Endothelial cell of umbilical vein (primary cell): ENCODE measurements around the gene OSBPL10. TPM values are rescaled to one million over a fixed set of nuclear protein-coding genes. Genes with fewer than 3 reads are reported as not detected.

Source experiments
- BruUV-seq: library from RNA; stranded (reverse); fragments of 400-500 nt; replicated peaks from 2 replicates; lab custom pipeline; 2021; lab: Mats Ljungman, UMichigan
- CTCF ChIA-PET: fragments of 300-600, 350-600 bp; sonication (Branson Sonifier 250); formaldehyde crosslinking; loops from one replicate; lab custom pipeline; 2021; ENCODE audit warnings: antibody characterized with exemption, inconsistent platforms; lab: Charles Lee
- POLR2A ChIA-PET: fragments of 300-600, 350-600 bp; sonication (Branson Sonifier 250); formaldehyde crosslinking; loops from one replicate; lab custom pipeline; 2021; ENCODE audit warnings: antibody characterized with exemption, inconsistent platforms; lab: Charles Lee
- DNase-seq: peaks from one replicate; pipeline ENCODE4 v3.0.0-alpha.2; 2011; ENCODE audit warnings: low read depth, low spot score
- FAIRE-seq: peaks from 2 replicates; lab custom pipeline; 2011; peaks lifted over from hg19 to GRCh38; lab: Jason Lieb, UNC
- H2AFZ ChIP-seq: 2 replicates; pipeline ENCODE4 v1.6.0; 2012; ENCODE audit warnings: low read depth, low read length, control low read depth, inconsistent platforms
- H3K27ac ChIP-seq: 2 replicates; pipeline ENCODE4 v1.5.1; 2011; ENCODE audit warnings: low read depth, mild to moderate bottlenecking, control low read depth, low read length, moderate library complexity; ENCODE audit not compliant: insufficient read depth
- H3K27me3 ChIP-seq, 2 experiments: 2 replicates each; pipeline versions ENCODE4 v1.6.0 to v1.6.1; 2011; ENCODE audit warnings: low read length in 2 of 2, mixed read lengths in 1 of 2; ENCODE audit not compliant: control insufficient read depth in 2 of 2, insufficient read depth in 2 of 2
- H3K36me3 ChIP-seq, 2 experiments: 2 replicates in 1 of 2; 3 replicates in 1 of 2; pipeline ENCODE4 v1.5.1; 2011; ENCODE audit warnings: low read length in 2 of 2, mild to moderate bottlenecking in 1 of 2, moderate library complexity in 1 of 2; ENCODE audit not compliant: control insufficient read depth in 2 of 2, insufficient read depth in 2 of 2; ENCODE audit errors: extremely low read depth in 1 of 2
- H3K4me1 ChIP-seq: 3 replicates; pipeline ENCODE4 v1.5.1; 2011; ENCODE audit warnings: mild to moderate bottlenecking, low read length; ENCODE audit not compliant: control insufficient read depth, insufficient read depth; ENCODE audit errors: extremely low read depth
- H3K4me2 ChIP-seq: 2 replicates; pipeline ENCODE4 v1.6.1; 2011; ENCODE audit warnings: low read length, control low read depth, mixed read lengths; ENCODE audit not compliant: insufficient read depth
- H3K4me3 ChIP-seq, 3 experiments: fragments of 200-600 bp in 1 of 3; sonication (generic), shearing (Covaris generic) in 1 of 3; replicated peaks in 1 of 3; 2 replicates each; pipeline ENCODE4 v1.5.1; 2011 to 2016; ENCODE audit warnings: control low read depth in 3 of 3, low read length in 3 of 3, mild to moderate bottlenecking in 2 of 3, inconsistent platforms in 1 of 3, low read depth in 1 of 3, moderate library complexity in 1 of 3; ENCODE audit not compliant: insufficient read depth in 1 of 3
- H3K79me2 ChIP-seq: 2 replicates; pipeline ENCODE4 v1.6.0; 2012; ENCODE audit warnings: low read length, inconsistent platforms; ENCODE audit not compliant: control insufficient read depth, insufficient read depth
- H3K9ac ChIP-seq: replicated peaks from 2 replicates; pipeline ENCODE3; 2011; ENCODE audit warnings: low read length, control low read depth; ENCODE audit not compliant: insufficient read depth; ENCODE audit errors: extremely low read depth
- H3K9me1 ChIP-seq: replicated peaks from 3 replicates; pipeline ENCODE4 v1.6.0; 2011; ENCODE audit warnings: mild to moderate bottlenecking, low read length; ENCODE audit not compliant: control insufficient read depth, insufficient read depth; ENCODE audit errors: extremely low read depth
- H3K9me3 ChIP-seq: replicated peaks from 2 replicates; pipeline ENCODE4 v1.5.1; 2012; ENCODE audit warnings: low read length, inconsistent platforms; ENCODE audit not compliant: control insufficient read depth, insufficient read depth
- H4K20me1 ChIP-seq: replicated peaks from 2 replicates; pipeline ENCODE3; 2011; ENCODE audit warnings: mild to moderate bottlenecking, low read length; ENCODE audit not compliant: control insufficient read depth, insufficient read depth; ENCODE audit errors: extremely low read depth
- EZH2 ChIP-seq: IDR thresholded peaks from 2 replicates; pipeline ENCODE4 v1.6.1; 2012; ENCODE audit warnings: borderline replicate concordance, low read depth, mild to moderate bottlenecking, moderate library complexity, low read length, inconsistent platforms; ENCODE audit not compliant: severe bottlenecking
- GATA2 ChIP-seq: IDR thresholded peaks from 2 replicates; pipeline ENCODE4 v1.7.0; 2011; ENCODE audit warnings: low read depth, mild to moderate bottlenecking, moderate library complexity, mixed read lengths, low read length; ENCODE audit not compliant: insufficient read length, insufficient read depth
- JUN ChIP-seq: IDR thresholded peaks from 2 replicates; pipeline ENCODE4 v1.6.1; 2011; ENCODE audit warnings: borderline replicate concordance, low read depth; ENCODE audit not compliant: insufficient read length, insufficient read depth
- POLR2AphosphoS5 ChIP-seq: IDR thresholded peaks from 2 replicates; pipeline ENCODE4 v1.6.1; 2012; ENCODE audit warnings: low read depth, mild to moderate bottlenecking, control low read depth, low read length, moderate library complexity; ENCODE audit not compliant: insufficient read depth
- dilution Hi-C: fragments of 300-500 bp; cut with MboI; formaldehyde crosslinking; loops from one replicate; pipeline ENCODE4 v1.15.0; 2019; ENCODE audit warnings: low sequenced_read_pairs; ENCODE audit not compliant: extremely low pct_ligation_motif_present
- intact Hi-C: fragments of 100-400 bp; cut with micrococcal nuclease; formaldehyde crosslinking; loops from one replicate; pipeline ENCODE4 v1.10.0; 2022
- polyA plus RNA-seq, 4 experiments: library from polyadenylated mRNA; depleted of rRNA in 3 of 4; stranded (reverse) in 3 of 4; unstranded in 1 of 4; fragments of >200 nt; gene quantifications; 2 replicates each; pipeline versions ENCODE4 v1.2.1 to v1.2.3, GENCODE V29; 2011 to 2012; ENCODE audit warnings: missing spikeins in 1 of 4
- total RNA-seq: library from RNA; stranded (reverse); gene quantifications from 2 replicates; pipeline ENCODE4 v1.2.3, GENCODE V29; 2021
- TF ChIP-seq, protein P1 (sequence below): IDR thresholded peaks from 2 replicates; pipeline ENCODE4 v1.6.1; 2011; ENCODE audit not compliant: insufficient read depth, insufficient read length
- TF ChIP-seq, protein P2 (sequence below), 2 donors: IDR thresholded peaks; 1 replicate in 1 of 2; 2 replicates in 1 of 2; pipeline ENCODE4 v1.5.1; 2011; ENCODE audit warnings: low read length in 2 of 2, mild to moderate bottlenecking in 2 of 2, moderate library complexity in 2 of 2, control low read depth in 1 of 2, inconsistent platforms in 1 of 2, low read depth in 1 of 2; ENCODE audit not compliant: insufficient read depth in 1 of 2; ENCODE audit errors: extremely low read depth in 1 of 2

OSBPL10 gene
- total and polyA plus RNA-seq, 2 donors (not counting 3 experiments of a cell fraction or from before 2014, with no cell fraction given) = 10.8 to 47.6 TPM

- Histone ChIP-seq H3K4me3 (no peak overlapping the region), H3K36me3 (no peaks in the 10 kb centered on the region), H3K27me3 (no peaks in the 10 kb centered on the region), H3K9ac (no peak overlapping the region), H3K4me2 (no peak overlapping the region), H3K27ac (no peak overlapping the region), H3K9me3 (no peaks in the 10 kb centered on the region), H3K4me1 (no peaks in the 10 kb centered on the region), H3K79me2 (no peaks in the 10 kb centered on the region), H2AFZ (no peak overlapping the region), H4K20me1 (no peaks in the 10 kb centered on the region), H3K9me1 (no peaks in the 10 kb centered on the region)
- FAIRE-seq (no peak), DNase-seq (no peak)
- dilution Hi-C loops = no loop called here
- POLR2A ChIA-PET = no interaction called here
- CTCF ChIA-PET = interaction anchor here (0.8 to 1.4 kb wide), 2 partner anchors 10 to 16 kb away, joined by 3 read pairs; no protein-coding TSS in a partner anchor
- BruUV-seq = no TSS peak
- intact Hi-C loops = no loop called here
- TF ChIP-seq GATA2 (no peak), JUN (no peak), EZH2 (no peak)
- TF ChIP-seq, protein P1, sequence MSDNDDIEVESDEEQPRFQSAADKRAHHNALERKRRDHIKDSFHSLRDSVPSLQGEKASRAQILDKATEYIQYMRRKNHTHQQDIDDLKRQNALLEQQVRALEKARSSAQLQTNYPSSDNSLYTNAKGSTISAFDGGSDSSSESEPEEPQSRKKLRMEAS = no peak
Observed at GRCh38 chr3:31829826-31830426, 151.1 kb downstream of the OSBPL10 start.

DNA sequence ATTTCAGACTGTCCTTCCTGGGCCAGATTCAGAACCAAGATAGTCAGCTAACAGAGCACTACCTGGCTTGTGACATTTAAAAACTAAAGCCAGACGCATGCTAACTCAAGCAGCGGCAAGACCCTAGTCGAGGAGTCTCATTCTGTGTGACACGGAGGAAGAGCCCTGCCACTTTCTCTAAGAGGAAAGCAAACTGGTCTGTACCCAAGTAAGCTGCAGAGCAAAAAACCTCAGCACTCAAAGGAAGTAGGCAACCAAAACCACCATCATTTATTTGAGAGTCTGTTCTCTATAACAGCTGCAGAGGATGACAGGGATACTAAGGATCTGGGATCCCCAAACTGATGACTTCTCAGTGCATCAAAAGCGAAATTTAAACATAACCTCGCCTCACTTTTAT, 152.1 kb downstream of the OSBPL10 start:
- no peaks in the 10 kb centered on the region for H3K79me2 ChIP-seq
- H3K9ac ChIP-seq = no peak overlapping the region
- H3K4me3 ChIP-seq = no peak overlapping the region
- H3K9me1 ChIP-seq = no peaks in the 10 kb centered on the region
- no TSS peak for BruUV-seq
- no peaks in the 10 kb centered on the region for H3K9me3 ChIP-seq
- H3K4me2 ChIP-seq = no peak overlapping the region
- no peak overlapping the region for H3K27ac ChIP-seq
- intact Hi-C loops = no loop called here
- no peak overlapping the region for H2AFZ ChIP-seq
- no peaks in the 10 kb centered on the region for H4K20me1 ChIP-seq
- FAIRE-seq (no peak), DNase-seq (no peak)
- H3K36me3 ChIP-seq = no peaks in the 10 kb centered on the region
- dilution Hi-C loops = no loop called here
- ChIA-PET POLR2A (interaction anchor here (0.5 kb wide), 1 partner anchor 101 kb away, joined by 3 read pairs; no protein-coding TSS in a partner anchor), CTCF (no interaction called here)
- TF ChIP-seq POLR2AphosphoS5 = no peak
- TF ChIP-seq GATA2 = no peak
- no peak for TF ChIP-seq EZH2
- TF ChIP-seq, protein P2, sequence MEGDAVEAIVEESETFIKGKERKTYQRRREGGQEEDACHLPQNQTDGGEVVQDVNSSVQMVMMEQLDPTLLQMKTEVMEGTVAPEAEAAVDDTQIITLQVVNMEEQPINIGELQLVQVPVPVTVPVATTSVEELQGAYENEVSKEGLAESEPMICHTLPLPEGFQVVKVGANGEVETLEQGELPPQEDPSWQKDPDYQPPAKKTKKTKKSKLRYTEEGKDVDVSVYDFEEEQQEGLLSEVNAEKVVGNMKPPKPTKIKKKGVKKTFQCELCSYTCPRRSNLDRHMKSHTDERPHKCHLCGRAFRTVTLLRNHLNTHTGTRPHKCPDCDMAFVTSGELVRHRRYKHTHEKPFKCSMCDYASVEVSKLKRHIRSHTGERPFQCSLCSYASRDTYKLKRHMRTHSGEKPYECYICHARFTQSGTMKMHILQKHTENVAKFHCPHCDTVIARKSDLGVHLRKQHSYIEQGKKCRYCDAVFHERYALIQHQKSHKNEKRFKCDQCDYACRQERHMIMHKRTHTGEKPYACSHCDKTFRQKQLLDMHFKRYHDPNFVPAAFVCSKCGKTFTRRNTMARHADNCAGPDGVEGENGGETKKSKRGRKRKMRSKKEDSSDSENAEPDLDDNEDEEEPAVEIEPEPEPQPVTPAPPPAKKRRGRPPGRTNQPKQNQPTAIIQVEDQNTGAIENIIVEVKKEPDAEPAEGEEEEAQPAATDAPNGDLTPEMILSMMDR (IDR thresholded peaks at IDR 0.05; ENCODE audit: extremely low read depth in 1 of 2, insufficient read depth in 1 of 2, low read depth in 1 of 2, low read length in 2 of 2) = no peak
- TF ChIP-seq, protein P1 = no peak
- H3K27me3 ChIP-seq = no peaks in the 10 kb centered on the region
- H3K4me1 ChIP-seq = no peaks in the 10 kb centered on the region
